Caco-2 (cell line): ENCODE data around the gene STRN. TPM values are rescaled to one million over a fixed set of nuclear protein-coding genes. Genes with fewer than 3 reads are reported as not detected.

Experiments used
- BruUV-seq: library from RNA; stranded (reverse); fragments of 400-500 nt; replicated peaks from 2 replicates; lab custom pipeline; 2021; lab: Mats Ljungman, UMichigan
- CTCF ChIA-PET: fragments of 300-600 bp; sonication (Branson Sonifier 250); formaldehyde crosslinking; loops from one replicate; lab custom pipeline; 2022; ENCODE audit warnings: antibody characterized with exemption; lab: Charles Lee
- POLR2A ChIA-PET: fragments of 300-600 bp; sonication (Branson Sonifier 250); formaldehyde crosslinking; loops from one replicate; lab custom pipeline; 2022; ENCODE audit warnings: antibody characterized with exemption; lab: Charles Lee
- DNase-seq, 2 experiments: peaks; one replicate each; pipeline versions ENCODE4 v3.0.0 to v3.0.0-alpha.2; 2020 to 2022
- H3K27me3 ChIP-seq: replicated peaks from 2 replicates; pipeline ENCODE4 v1.6.0; 2011; ENCODE audit warnings: low read length; ENCODE audit not compliant: control insufficient read depth, insufficient read depth
- H3K36me3 ChIP-seq: 2 replicates; pipeline ENCODE4 v1.5.1; 2011; ENCODE audit warnings: low read length; ENCODE audit not compliant: control insufficient read depth, insufficient read depth
- H3K4me1 ChIP-seq: fragments of 250-450 bp; sonication (Bioruptor Pico); 2 replicates; pipeline ENCODE4 v1.5.1; 2020; ENCODE audit warnings: mild to moderate bottlenecking
- H3K4me3 ChIP-seq: 2 replicates; pipeline ENCODE4 v1.5.1; 2011; ENCODE audit warnings: low read depth, mild to moderate bottlenecking, control low read depth, low read length
- H3K9me3 ChIP-seq: fragments of 250-450 bp; sonication (Bioruptor Pico); 2 replicates; pipeline ENCODE4 v1.5.1; 2020; ENCODE audit warnings: mild to moderate bottlenecking, moderate library complexity
- H3K27ac Mint-ChIP-seq: one replicate; pipeline ENCODE4 v1.8.0; 2022; ENCODE audit warnings: mixed read lengths; ENCODE audit not compliant: unreplicated experiment
- H3K27me3 Mint-ChIP-seq: one replicate; pipeline ENCODE4 v1.8.0; 2022; ENCODE audit warnings: mixed read lengths; ENCODE audit not compliant: insufficient read depth, unreplicated experiment
- H3K36me3 Mint-ChIP-seq: one replicate; pipeline ENCODE4 v1.8.0; 2022; ENCODE audit warnings: mild to moderate bottlenecking, mixed read lengths; ENCODE audit not compliant: insufficient read depth, unreplicated experiment
- H3K4me1 Mint-ChIP-seq: one replicate; pipeline ENCODE4 v1.8.0; 2022; ENCODE audit warnings: low read depth, mixed read lengths; ENCODE audit not compliant: unreplicated experiment
- H3K4me3 Mint-ChIP-seq: one replicate; pipeline ENCODE4 v1.8.0; 2022; ENCODE audit warnings: mild to moderate bottlenecking, moderate library complexity, mixed read lengths; ENCODE audit not compliant: unreplicated experiment
- H3K9me3 Mint-ChIP-seq: one replicate; pipeline ENCODE4 v1.8.0; 2022; ENCODE audit warnings: mixed read lengths; ENCODE audit not compliant: unreplicated experiment
- CTCF ChIP-seq, 2 experiments: fragments of 200-600 bp in 1 of 2; IDR thresholded peaks; 1 replicate in 1 of 2; 2 replicates in 1 of 2; pipeline versions ENCODE4 v1.5.1 to v1.8.0; 2011 to 2022; ENCODE audit warnings: antibody characterized with exemption in 1 of 2, control low read depth in 1 of 2, inconsistent platforms in 1 of 2, low read depth in 1 of 2, low read length in 1 of 2, mild to moderate bottlenecking in 1 of 2, moderate library complexity in 1 of 2; ENCODE audit not compliant: insufficient read depth in 1 of 2, severe bottlenecking in 1 of 2, unreplicated experiment in 1 of 2
- intact Hi-C: fragments of 100-400 bp; cut with micrococcal nuclease; formaldehyde crosslinking; loops from one replicate; pipeline ENCODE4 v1.10.0; 2022; ENCODE audit not compliant: unreplicated experiment
- total RNA-seq: library from RNA; stranded (reverse); gene quantifications from 2 replicates; pipeline ENCODE4 v1.2.3, GENCODE V29; 2022

The STRN gene
- total RNA-seq, 1 experiment from 2014 or later = 36.8 TPM

- ChIA-PET CTCF (no interaction called here), POLR2A (no interaction called here)
- no TSS peak for BruUV-seq
- Mint-ChIP-seq H3K36me3 (peaks cover 10% of the 10 kb centered on the region), H3K9me3 (no peaks in the 10 kb centered on the region), H3K27ac (no peak overlapping the region), H3K27me3 (no peaks in the 10 kb centered on the region), H3K4me3 (no peak overlapping the region), H3K4me1 (no peaks in the 10 kb centered on the region)
- TF ChIP-seq CTCF (IDR thresholded peaks at IDR 0.05; ENCODE audit: insufficient read depth in 1 of 2, low read depth in 1 of 2, low read length in 1 of 2, severe bottlenecking in 1 of 2, unreplicated experiment in 1 of 2) = no peak
- intact Hi-C loops = no loop called here
- Histone ChIP-seq H3K27me3 (no peaks in the 10 kb centered on the region), H3K9me3 (no peaks in the 10 kb centered on the region), H3K4me1 (peaks cover 8% of the 10 kb centered on the region; the same call in 1 of the 2 replicates), H3K36me3 (no peaks in the 10 kb centered on the region; the same call in 1 of the 2 replicates), H3K4me3 (no peak overlapping the region)
- no peak for DNase-seq
Measured at GRCh38 chr2:36885605-36886004, 80.7 kb downstream of the STRN start.

- CTCF ChIA-PET = no interaction called here
- no peak for TF ChIP-seq CTCF (IDR thresholded peaks at IDR 0.05; ENCODE audit: insufficient read depth in 1 of 2, low read depth in 1 of 2, low read length in 1 of 2, severe bottlenecking in 1 of 2, unreplicated experiment in 1 of 2)
- no peak for DNase-seq
- no TSS peak for BruUV-seq
- no peaks in the 10 kb centered on the region; the same call in 1 of the 2 replicates for H3K36me3 ChIP-seq
- intact Hi-C loops = no loop called here
- H3K9me3 Mint-ChIP-seq = no peaks in the 10 kb centered on the region
- no peak overlapping the region for H3K4me3 Mint-ChIP-seq
- H3K4me1 ChIP-seq = peaks cover 10% of the 10 kb centered on the region; the same call in 1 of the 2 replicates
- peaks cover 10% of the 10 kb centered on the region for H3K36me3 Mint-ChIP-seq
- POLR2A ChIA-PET = no interaction called here
- no peak overlapping the region for H3K4me3 ChIP-seq
- H3K27me3 ChIP-seq = no peaks in the 10 kb centered on the region
- H3K27ac Mint-ChIP-seq = no peak overlapping the region
- H3K9me3 ChIP-seq = no peaks in the 10 kb centered on the region
- no peaks in the 10 kb centered on the region for H3K4me1 Mint-ChIP-seq
- no peaks in the 10 kb centered on the region for H3K27me3 Mint-ChIP-seq
Measured at GRCh38 chr2:36882532-36882931, 83.8 kb downstream of the STRN start.

- CTCF ChIA-PET = no interaction called here
- H3K27me3 Mint-ChIP-seq = no peaks in the 10 kb centered on the region
- POLR2A ChIA-PET = no interaction called here
Measured at GRCh38 chr2:36881816-36882215, 84.5 kb downstream of the STRN start.

More at GRCh38 chr2:36881816-36882215, 84.5 kb downstream of the STRN start:
- Histone ChIP-seq H3K27me3 (no peaks in the 10 kb centered on the region), H3K9me3 (no peaks in the 10 kb centered on the region), H3K36me3 (no peaks in the 10 kb centered on the region; the same call in 1 of the 2 replicates), H3K4me1 (peaks cover 10% of the 10 kb centered on the region; the same call in 1 of the 2 replicates), H3K4me3 (no peak overlapping the region)
- intact Hi-C loops = no loop called here
- no peaks in the 10 kb centered on the region for H3K9me3 Mint-ChIP-seq
- no peak overlapping the region for H3K4me3 Mint-ChIP-seq
- DNase-seq = no peak
- H3K36me3 Mint-ChIP-seq = peaks cover 15% of the 10 kb centered on the region
- H3K4me1 Mint-ChIP-seq = no peaks in the 10 kb centered on the region
- no peak overlapping the region for H3K27ac Mint-ChIP-seq
- no TSS peak for BruUV-seq
- TF ChIP-seq CTCF (IDR thresholded peaks at IDR 0.05; ENCODE audit: insufficient read depth in 1 of 2, low read depth in 1 of 2, low read length in 1 of 2, severe bottlenecking in 1 of 2, unreplicated experiment in 1 of 2) = no peak
